ENCODE data around the gene IL17RA. TPM values are rescaled to one million over a fixed set of nuclear protein-coding genes. Genes with fewer than 3 reads are reported as not detected.

Gene IL17RA
- total RNA-seq, 1 donor from 2014 or later: 3.7 TPM

DNA sequence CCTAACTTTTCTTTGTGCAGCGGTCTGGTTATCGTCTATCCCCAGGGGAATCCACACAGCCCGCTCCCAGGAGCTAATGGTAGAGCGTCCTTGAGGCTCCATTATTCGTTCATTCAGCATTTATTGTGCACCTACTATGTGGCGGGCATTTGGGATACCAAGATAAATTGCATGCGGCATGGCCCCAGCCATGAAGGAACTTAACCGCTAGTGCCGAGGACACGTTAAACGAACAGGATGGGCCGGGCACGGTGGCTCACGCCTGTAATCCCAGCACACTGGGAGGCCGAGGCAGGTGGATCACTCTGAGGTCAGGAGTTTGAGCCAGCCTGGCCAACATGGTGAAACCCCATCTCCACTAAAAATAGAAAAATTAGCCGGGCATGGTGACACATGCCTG is 25.2 kb downstream of the IL17RA start:
- TF ChIP-seq CTCF (IDR thresholded peaks at IDR 0.05; ENCODE audit: insufficient read depth, low read length, severe bottlenecking): no peak
- Histone ChIP-seq H3K4me3 (ENCODE audit: low read depth, low read length) (no peak overlapping the region), H3K36me3 (ENCODE audit: control insufficient read depth, insufficient read depth, low read length) (peaks cover 10% of the 10 kb centered on the region), H3K27me3 (ENCODE audit: control insufficient read depth, insufficient read depth, low read length) (no peaks in the 10 kb centered on the region)
- FAIRE-seq: no peak
- no peak for DNase-seq (ENCODE audit: low read depth)

GRCh38 chr22:17110791-17111550 is 26.2 kb downstream of the IL17RA start:
- FAIRE-seq (no peak), DNase-seq (ENCODE audit: low read depth) (no peak)
- H3K36me3 ChIP-seq (ENCODE audit: control insufficient read depth, insufficient read depth, low read length): peaks cover 10% of the 10 kb centered on the region
- no peaks in the 10 kb centered on the region for H3K27me3 ChIP-seq (ENCODE audit: control insufficient read depth, insufficient read depth, low read length)
- H3K4me3 ChIP-seq (ENCODE audit: low read depth, low read length): no peak overlapping the region
- TF ChIP-seq CTCF (IDR thresholded peaks at IDR 0.05; ENCODE audit: insufficient read depth, low read length, severe bottlenecking): no peak

- peaks cover 1% of the 10 kb centered on the region for H3K27me3 ChIP-seq (ENCODE audit: control insufficient read depth, insufficient read depth, low read length)
- TF ChIP-seq CTCF (IDR thresholded peaks at IDR 0.05; ENCODE audit: insufficient read depth, low read length, severe bottlenecking): no peak
- no peak for DNase-seq (ENCODE audit: low read depth)
- H3K4me3 ChIP-seq (ENCODE audit: low read depth, low read length): no peak overlapping the region
- no peak for FAIRE-seq
- peaks cover 7% of the 10 kb centered on the region for H3K36me3 ChIP-seq (ENCODE audit: control insufficient read depth, insufficient read depth, low read length)
Observed at GRCh38 chr22:17112491-17113042, 27.8 kb downstream of the IL17RA start.

GRCh38 chr22:17113600-17113999 is 28.8 kb downstream of the IL17RA start:
- no peak overlapping the region for H3K4me3 ChIP-seq (ENCODE audit: low read depth, low read length)
- no peak for DNase-seq (ENCODE audit: low read depth)

DNA sequence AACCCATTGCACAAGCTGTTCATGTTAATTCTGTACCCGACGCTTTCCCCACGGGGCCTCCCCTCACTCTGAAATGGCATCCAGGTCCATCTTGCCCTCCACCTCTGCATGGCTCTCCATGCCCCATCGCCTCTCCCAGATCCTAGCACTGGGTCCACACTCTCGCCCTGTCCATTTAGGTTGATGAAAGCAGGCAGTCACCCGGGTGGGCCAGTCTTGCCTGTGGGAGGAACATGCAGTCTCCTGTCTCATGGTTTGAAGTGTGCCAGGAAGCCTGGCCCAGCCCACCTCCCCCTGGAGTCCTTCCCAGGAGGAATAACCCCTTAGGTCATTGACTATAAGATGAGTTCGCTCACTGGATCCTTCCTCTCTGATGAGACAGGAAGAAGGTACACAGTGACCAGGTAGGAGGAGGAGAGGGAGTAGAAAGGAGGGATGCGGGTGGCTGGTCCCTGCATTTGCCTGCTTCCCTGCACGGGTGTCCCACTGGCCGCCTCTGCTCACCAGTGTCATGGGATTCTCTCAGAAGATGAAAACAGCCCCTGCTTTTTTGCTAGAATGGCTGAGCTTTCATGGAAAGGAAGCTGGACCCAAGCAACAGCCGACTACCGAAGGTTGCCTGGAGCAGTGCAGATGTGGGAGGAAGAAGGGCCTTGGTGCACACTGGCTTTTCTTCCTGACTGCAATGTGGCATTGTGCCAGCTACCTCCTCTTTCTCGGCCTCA is 29.5 kb downstream of the IL17RA start:
- Histone ChIP-seq H3K27me3 (ENCODE audit: control insufficient read depth, insufficient read depth, low read length) (peaks cover 6% of the 10 kb centered on the region), H3K4me3 (ENCODE audit: low read depth, low read length) (no peak overlapping the region), H3K36me3 (ENCODE audit: control insufficient read depth, insufficient read depth, low read length) (no peaks in the 10 kb centered on the region)
- no peak for TF ChIP-seq CTCF (IDR thresholded peaks at IDR 0.05; ENCODE audit: insufficient read depth, low read length, severe bottlenecking)
- FAIRE-seq: no peak
- no peak for DNase-seq (ENCODE audit: low read depth)

More at GRCh38 chr22:17113600-17113999, 28.8 kb downstream of the IL17RA start:
- TF ChIP-seq CTCF (IDR thresholded peaks at IDR 0.05; ENCODE audit: insufficient read depth, low read length, severe bottlenecking): no peak
- Histone ChIP-seq H3K36me3 (ENCODE audit: control insufficient read depth, insufficient read depth, low read length) (peaks cover 4% of the 10 kb centered on the region), H3K27me3 (ENCODE audit: control insufficient read depth, insufficient read depth, low read length) (peaks cover 1% of the 10 kb centered on the region)
- FAIRE-seq: no peak

Data from bronchial epithelial cell (primary cell).